Fibroblast of the conjunctiva (primary cell): Measurements from ENCODE around the gene LCN1.
"Not testable (repeated sequence)": the region's sequence is repeated elsewhere in the genome, so short reads cannot be mapped to it uniquely, and the experiment has no call there.

Experiments used
- DNase-seq: peaks from one replicate; pipeline ENCODE4 v3.0.0-alpha.2; 2010; ENCODE audit warnings: low read depth

Gene LCN1

GRCh38 chr9:135522137-135522877, 1.1 kb downstream of the LCN1 start:
- DNase-seq = no peak

DNA sequence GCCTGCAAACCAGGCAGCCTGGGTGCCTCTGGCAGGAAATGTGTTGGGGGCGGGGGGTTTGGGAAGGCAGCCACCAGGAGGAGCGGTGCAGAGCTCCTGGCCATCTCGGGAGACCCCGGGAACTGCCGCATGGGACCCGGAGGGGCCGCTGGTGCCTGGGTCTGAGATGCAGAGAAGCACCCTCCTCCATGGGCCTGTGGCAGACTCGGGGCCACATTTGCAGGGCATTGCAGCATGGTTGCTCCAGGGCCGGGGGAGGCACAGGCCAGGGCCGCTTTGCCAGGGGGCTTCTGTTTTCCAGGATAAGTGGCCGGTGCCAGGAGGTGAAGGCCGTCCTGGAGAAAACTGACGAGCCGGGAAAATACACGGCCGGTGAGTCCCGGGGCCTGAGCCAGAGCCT, 1.7 kb downstream of the LCN1 start:
- DNase-seq = no peak

DNA sequence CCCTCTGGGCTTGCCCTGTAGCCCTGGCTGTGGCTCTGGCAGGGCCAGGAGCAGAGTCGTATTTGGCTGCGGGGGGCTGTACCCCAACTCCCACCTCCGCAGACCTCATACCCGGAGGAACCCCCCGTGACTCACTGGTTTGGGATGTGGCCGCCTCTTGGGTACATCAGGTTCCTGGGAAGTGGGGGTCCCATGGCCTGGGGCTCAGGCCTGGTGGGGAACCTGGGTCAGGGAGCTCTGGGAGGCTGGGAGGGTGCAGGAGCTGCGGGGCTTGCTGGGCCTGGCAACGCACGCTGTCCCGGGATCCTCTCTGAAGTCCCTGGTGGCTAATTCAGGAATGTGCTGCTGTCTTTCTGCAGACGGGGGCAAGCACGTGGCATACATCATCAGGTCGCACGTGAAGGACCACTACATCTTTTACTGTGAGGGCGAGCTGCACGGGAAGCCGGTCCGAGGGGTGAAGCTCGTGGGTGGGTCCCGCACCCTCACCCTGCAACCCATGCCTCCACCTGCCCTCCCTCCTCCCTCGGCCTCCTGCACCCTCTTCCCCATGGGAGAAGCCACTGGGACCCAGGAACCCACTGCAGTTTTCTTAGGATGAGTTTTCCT, 2.4 kb downstream of the LCN1 start:
- no peak for DNase-seq

DNA sequence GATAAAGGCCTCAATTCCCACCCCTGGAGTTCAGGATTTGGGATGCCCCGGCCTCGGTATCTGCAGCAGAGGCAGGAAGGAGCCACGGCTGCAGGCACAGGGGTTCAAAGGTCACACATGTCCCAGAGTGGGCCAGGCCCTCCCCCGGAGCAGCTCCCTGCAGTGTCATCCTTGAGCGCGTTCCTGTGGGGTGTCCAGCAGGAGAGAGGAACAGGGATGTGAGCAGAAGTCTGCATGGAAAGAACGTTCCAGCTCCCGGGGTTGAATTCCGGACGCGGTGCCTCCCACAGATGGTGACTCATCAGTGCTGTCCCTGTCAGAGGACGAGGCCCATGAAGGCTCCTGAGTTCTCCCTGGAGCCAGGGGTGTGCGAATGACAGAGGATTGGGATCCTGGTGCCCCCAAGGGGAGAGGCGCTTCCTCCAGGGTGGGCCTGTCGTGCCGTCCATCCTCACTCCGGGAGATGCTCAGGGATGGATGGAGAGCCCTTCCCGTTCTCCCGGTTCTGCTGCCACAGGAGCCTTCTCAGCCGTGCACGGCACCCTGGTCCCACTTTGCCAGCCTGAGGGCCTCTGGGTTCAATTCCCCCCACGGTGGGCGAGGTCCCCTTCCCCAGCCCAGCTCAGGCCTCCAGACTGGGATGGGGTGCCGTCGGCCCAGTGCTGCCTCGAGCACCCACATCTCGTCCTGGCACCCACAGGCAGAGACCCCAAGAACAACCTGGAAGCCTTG, 3.1 kb downstream of the LCN1 start:
- DNase-seq = no peak

DNA sequence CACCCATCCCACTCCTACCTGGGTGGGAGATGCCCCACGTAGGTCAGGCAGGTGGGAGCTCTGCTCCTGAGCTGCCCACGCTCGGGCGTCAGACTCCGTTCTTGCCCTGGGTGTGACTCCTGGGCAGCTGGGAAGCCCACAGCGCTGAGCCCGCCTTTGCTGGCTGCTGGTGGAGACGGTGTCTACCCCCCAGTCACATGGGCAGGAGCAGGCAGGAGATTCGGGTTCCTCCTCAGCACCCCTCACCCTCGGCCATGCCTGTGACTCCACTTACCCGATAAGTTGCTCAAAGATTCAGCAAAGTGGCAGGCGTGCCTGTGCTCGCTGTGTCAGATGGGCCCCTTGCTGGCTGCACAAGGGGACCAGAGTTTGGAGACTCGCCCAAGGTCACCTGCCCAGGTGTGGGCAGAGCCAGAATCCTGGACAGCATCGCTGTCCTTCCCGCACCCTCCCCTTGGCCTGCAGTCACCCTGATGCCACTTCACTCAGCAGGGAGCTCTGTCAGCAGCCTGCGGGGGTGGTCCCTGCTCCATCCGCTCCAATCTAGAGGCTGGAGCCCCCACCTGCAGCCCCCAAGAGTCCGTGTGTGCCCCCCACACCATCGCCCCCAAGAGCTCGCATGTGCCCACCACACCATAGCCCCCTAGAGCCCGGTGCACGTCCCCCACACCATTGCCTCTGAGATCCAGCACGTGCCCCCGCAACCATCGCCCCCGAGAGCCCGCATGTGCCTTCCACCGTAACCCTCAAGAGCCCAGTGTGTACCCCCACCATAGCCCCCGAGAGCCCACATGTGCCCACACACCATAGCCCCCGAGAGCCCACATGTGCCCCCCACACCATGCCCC, 4.2 kb downstream of the LCN1 start:
- DNase-seq = no peak

DNA sequence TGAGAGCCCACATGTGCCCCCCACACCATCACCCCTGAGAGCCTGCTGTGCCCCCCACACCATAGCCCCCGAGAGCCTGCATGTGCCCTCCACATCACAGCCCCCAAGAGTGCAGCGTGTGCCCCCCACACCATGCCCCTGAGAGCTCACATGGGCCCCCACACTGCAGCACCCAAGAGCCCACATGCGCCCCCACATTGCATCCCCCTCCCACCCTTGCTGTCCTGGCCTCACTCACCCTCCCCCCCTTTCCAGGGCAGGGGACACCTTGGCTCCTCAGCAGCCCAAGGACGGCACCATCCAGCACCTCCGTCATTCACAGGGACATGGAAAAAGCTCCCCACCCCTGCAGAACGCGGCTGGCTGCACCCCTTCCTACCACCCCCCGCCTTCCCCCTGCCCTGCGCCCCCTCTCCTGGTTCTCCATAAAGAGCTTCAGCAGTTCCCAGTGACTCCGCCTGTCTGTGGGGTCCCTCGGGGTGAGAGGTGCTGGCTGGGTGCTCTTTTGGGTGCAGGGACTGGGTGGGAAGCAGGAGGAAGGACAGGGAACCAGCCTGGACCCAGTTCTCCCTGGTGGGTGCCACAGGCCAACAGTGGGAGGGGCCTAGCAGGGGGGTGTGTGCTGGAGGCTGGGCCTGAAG, 5.0 kb downstream of the LCN1 start:
- DNase-seq = no peak

GRCh38 chr9:135526730-135527571, 5.7 kb downstream of the LCN1 start:
- DNase-seq = no peak

GRCh38 chr9:135528842-135529435, 7.7 kb downstream of the LCN1 start:
- DNase-seq = not testable (repeated sequence)

DNA sequence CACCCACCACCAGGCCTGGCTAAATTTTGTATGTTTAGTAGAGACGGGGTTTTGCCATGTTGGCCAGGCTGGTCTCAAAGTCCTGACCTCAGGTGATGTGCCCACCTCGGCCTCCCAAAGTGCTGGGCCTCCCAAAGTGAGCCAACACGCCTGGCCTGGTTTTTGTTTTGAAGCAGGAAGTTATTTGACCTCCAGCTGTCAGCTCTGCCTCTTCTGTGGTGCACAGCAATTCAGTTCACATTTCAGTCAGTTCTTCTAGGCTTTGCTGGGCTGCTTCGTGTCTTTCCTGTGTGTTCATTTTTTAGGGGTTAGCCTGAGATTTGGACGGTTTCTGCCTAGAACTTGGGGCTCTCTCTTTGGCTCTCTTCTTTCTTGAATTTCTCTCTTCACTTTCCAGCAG, 8.9 kb downstream of the LCN1 start:
- DNase-seq = no peak

DNA sequence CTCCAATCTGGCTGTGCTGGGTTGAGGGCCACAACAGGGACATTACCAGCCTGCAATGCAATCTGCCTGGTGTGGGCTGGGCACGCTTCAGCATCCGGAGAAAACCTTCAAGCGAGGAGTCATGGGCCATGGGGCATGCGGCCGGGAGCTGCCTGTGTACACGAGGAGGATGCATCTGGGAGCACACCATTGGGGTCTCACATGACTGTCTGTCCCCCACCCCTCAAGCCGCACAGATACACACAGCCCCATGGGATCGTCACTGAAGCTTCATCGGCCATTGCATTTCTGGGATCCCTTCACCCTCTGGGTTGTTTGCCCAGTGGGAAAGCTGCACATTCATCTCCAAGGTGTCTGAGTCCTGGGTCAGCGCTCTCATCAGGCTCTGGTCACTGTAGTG, 9.9 kb downstream of the LCN1 start:
- no peak for DNase-seq

DNA sequence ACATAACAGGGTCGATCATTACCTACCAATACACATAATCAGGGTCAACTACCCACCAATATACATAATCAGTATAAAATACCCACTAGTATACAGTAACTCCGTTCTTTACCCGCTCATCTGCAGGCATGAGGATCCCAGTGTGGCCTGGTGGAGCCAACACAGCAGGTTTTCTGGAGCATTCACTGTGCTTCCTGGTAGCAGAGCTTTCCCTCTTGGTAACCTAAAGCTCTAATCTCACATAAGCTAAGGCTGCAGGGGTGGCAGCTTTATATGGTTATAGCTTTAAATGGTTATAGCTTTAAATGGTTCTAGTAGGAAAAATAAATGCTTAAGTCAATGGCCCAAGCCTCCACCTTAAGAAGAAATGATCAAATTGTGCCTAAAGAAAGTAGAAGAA, 11.9 kb downstream of the LCN1 start:
- no peak for DNase-seq

GRCh38 chr9:135533674-135534073, 12.4 kb downstream of the LCN1 start:
- no peak for DNase-seq

GRCh38 chr9:135534192-135534711, 13.0 kb downstream of the LCN1 start:
- not testable (repeated sequence) for DNase-seq

DNA sequence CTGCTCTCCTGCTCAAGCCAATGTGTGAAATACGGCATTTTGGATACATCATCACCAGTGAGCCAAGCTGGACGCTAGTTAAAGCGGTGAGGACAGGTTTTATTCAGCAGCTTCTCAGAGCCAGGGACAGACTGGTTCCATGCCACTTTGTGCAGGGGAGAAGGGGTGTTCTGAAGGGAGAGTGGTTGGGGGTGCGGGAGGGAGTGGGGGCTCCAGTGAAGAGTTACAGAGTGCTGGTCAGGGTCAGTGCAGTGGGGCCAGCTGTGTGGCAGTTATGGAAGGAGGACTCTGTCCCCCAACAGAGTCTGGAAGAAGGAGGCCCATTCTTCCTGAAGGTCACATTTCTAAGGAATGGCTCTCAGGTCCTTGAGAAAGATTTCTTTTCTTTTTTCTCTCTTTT, 13.6 kb downstream of the LCN1 start:
- not testable (repeated sequence) for DNase-seq

GRCh38 chr9:135535631-135536030, 14.4 kb downstream of the LCN1 start:
- not testable (repeated sequence) for DNase-seq

GRCh38 chr9:135536216-135536615, 15.0 kb downstream of the LCN1 start:
- DNase-seq = no peak

GRCh38 chr9:135543262-135543894, 22.1 kb downstream of the LCN1 start:
- not testable (repeated sequence) for DNase-seq

- DNase-seq = no peak
Observed at GRCh38 chr9:135544981-135545635, 23.9 kb downstream of the LCN1 start.

DNA sequence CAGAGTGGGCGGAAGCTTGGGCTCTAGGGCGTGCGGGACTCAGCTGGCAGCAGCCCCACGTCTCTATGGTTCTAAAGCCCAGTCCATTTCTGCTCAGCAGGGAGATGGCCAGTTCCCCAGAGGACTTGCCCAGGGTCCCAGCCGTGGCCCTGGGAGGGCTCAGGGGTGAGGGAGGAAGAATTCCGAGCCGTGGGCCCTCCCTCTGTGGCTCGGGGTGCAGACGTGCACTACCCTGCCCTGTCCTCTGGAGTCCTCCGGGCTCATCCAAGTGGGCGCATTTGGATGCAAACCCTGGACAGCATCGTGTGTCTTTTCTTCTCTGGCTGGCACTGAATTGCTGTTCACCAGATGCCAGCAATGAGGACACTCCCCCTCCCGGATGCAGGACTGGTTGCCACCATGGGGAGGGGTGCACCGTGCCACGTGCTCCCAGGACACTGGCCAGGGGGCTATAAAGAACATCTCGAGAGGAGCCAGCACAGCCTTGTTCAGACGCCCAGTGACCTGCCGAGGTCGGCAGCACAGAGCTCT, 24.5 kb downstream of the LCN1 start, which contains the start of gene OBP2A:
Gene OBP2A, plus strand, starts transcription at position 481 of the 531 bp plus-strand sequence. CDS start 55 bp downstream, outside the sequence.
- DNase-seq = not testable (repeated sequence)
